Keratinocyte (primary cell): ENCODE measurements around the gene GNG10. TPM values are rescaled to one million over a fixed set of nuclear protein-coding genes. Genes with fewer than 3 reads are reported as not detected.

Experiments used
- DNase-seq: peaks from one replicate; pipeline ENCODE4 v3.0.0-alpha.2; 2011; ENCODE audit warnings: low read depth, missing footprints, low spot score
- FAIRE-seq: peaks from 2 replicates; lab custom pipeline; 2011; peaks lifted over from hg19 to GRCh38; lab: Jason Lieb, UNC
- H2AFZ ChIP-seq: 2 replicates; pipeline ENCODE4 v1.6.0; 2012; ENCODE audit warnings: low read length, control low read depth, inconsistent platforms; ENCODE audit not compliant: control insufficient read depth
- H3K27ac ChIP-seq: 2 replicates; pipeline ENCODE4 v1.5.1; 2011; ENCODE audit warnings: low read length; ENCODE audit not compliant: control insufficient read depth, insufficient read depth
- H3K27me3 ChIP-seq: 3 replicates; pipeline ENCODE4 v1.6.0; 2011; ENCODE audit warnings: low read length; ENCODE audit not compliant: control insufficient read depth, insufficient read depth; ENCODE audit errors: extremely low read depth
- H3K36me3 ChIP-seq, 2 experiments: 2 replicates in 1 of 2; 3 replicates in 1 of 2; pipeline ENCODE4 v1.5.1; 2011; ENCODE audit warnings: low read length in 2 of 2, mild to moderate bottlenecking in 1 of 2; ENCODE audit not compliant: control insufficient read depth in 2 of 2, insufficient read depth in 2 of 2; ENCODE audit errors: extremely low read depth in 1 of 2
- H3K4me1 ChIP-seq: 3 replicates; pipeline ENCODE4 v1.5.1; 2011; ENCODE audit warnings: low read length; ENCODE audit not compliant: control insufficient read depth, insufficient read depth; ENCODE audit errors: extremely low read depth
- H3K4me2 ChIP-seq: 3 replicates; pipeline ENCODE4 v1.6.0; 2011; ENCODE audit warnings: low read depth, low read length; ENCODE audit not compliant: control insufficient read depth, insufficient read depth; ENCODE audit errors: extremely low read depth
- H3K4me3 ChIP-seq, 3 experiments: fragments of 200-600 bp in 1 of 3; sonication (generic) in 1 of 3; 2 replicates in 2 of 3; 3 replicates in 1 of 3; pipeline ENCODE4 v1.5.1; 2011 to 2016; ENCODE audit warnings: low read length in 3 of 3, mild to moderate bottlenecking in 3 of 3, control low read depth in 2 of 3, inconsistent platforms in 1 of 3, low read depth in 1 of 3, mixed read lengths in 1 of 3, mixed run types in 1 of 3, moderate library complexity in 1 of 3; ENCODE audit not compliant: control insufficient read depth in 2 of 3, insufficient read depth in 2 of 3; ENCODE audit errors: extremely low read depth in 1 of 3
- H3K79me2 ChIP-seq: 2 replicates; pipeline ENCODE4 v1.6.0; 2012; ENCODE audit warnings: low read length; ENCODE audit not compliant: control insufficient read depth, insufficient read depth
- H3K9ac ChIP-seq: 3 replicates; pipeline ENCODE4 v1.6.0; 2011; ENCODE audit warnings: low read length; ENCODE audit not compliant: control insufficient read depth, insufficient read depth; ENCODE audit errors: extremely low read depth
- H3K9me1 ChIP-seq: 3 replicates; pipeline ENCODE4 v1.6.0; 2011; ENCODE audit warnings: low read length; ENCODE audit not compliant: control insufficient read depth, insufficient read depth; ENCODE audit errors: extremely low read depth
- H3K9me3 ChIP-seq: 2 replicates; pipeline ENCODE4 v1.5.1; 2012; ENCODE audit warnings: low read depth, low read length; ENCODE audit not compliant: control insufficient read depth
- H4K20me1 ChIP-seq: 3 replicates; pipeline ENCODE4 v1.6.0; 2011; ENCODE audit warnings: low read length; ENCODE audit not compliant: control insufficient read depth, insufficient read depth; ENCODE audit errors: extremely low read depth
- EZH2 ChIP-seq: IDR thresholded peaks from one replicate; pipeline ENCODE4 v1.6.1; 2012; ENCODE audit warnings: inconsistent platforms, mild to moderate bottlenecking, low read length, moderate library complexity
- dilution Hi-C: fragments of 300-500 bp; cut with MboI; formaldehyde crosslinking; loops from one replicate; pipeline ENCODE4 v1.7.0; 2020; ENCODE audit warnings: low sequenced_read_pairs; ENCODE audit not compliant: extremely low pct_ligation_motif_present
- polyA plus RNA-seq, 5 experiments: library from polyadenylated mRNA; depleted of rRNA in 3 of 5; stranded (reverse) in 3 of 5; stranded (forward) in 1 of 5; unstranded in 1 of 5; fragments of >200 nt; gene quantifications; 1 replicate in 1 of 5; 2 replicates in 3 of 5; 3 replicates in 1 of 5; pipeline versions ENCODE4 v1.2.1 to v1.2.3, GENCODE V29; 2011 to 2012; ENCODE audit warnings: missing spikeins in 2 of 5, low read depth in 1 of 5, low replicate concordance in 1 of 5
- TF ChIP-seq, protein P1 (sequence below), 3 experiments: IDR thresholded peaks in 1 of 3; conservative IDR thresholded peaks in 1 of 3; optimal IDR thresholded peaks in 1 of 3; 2 replicates in 2 of 3; 3 replicates in 1 of 3; pipeline versions ENCODE3 to v1.5.1; 2011; ENCODE audit warnings: low read length in 3 of 3, mild to moderate bottlenecking in 3 of 3, moderate library complexity in 2 of 3, control low read depth in 1 of 3, inconsistent platforms in 1 of 3; ENCODE audit not compliant: insufficient read depth in 2 of 3; ENCODE audit errors: extremely low read depth in 1 of 3

GNG10 gene
- polyA plus RNA-seq, 1 donor (not counting 4 experiments of a cell fraction or from before 2014, with no cell fraction given): 89.8 TPM

DNA sequence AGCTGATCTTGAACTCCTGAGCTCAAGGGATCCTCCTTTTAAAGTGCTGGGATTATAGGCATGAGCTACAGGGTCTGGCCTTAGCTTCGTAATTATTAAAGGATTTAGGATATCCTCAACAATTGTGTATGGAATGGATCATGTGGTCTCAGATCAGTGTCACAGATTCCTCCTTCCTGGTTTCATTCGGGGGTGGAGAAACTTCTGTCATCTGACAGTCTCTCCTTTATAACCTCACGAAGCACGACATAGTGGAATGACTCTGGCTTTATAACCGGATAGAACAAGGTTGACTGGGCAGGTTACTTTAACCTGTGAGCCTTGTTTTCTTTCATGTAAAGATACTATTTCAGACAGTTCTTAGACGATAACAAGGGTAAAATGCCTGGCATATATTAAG lies 4.4 kb upstream of the GNG10 start:
- no peaks in the 10 kb centered on the region for H4K20me1 ChIP-seq
- no peak overlapping the region for H3K4me2 ChIP-seq
- H3K9ac ChIP-seq: no peak overlapping the region
- H3K36me3 ChIP-seq: peaks cover 1 to 4% of the 10 kb centered on the region in 2 experiments
- FAIRE-seq (no peak), DNase-seq (no peak)
- peaks cover 3% of the 10 kb centered on the region for H3K79me2 ChIP-seq
- H3K9me1 ChIP-seq: no peaks in the 10 kb centered on the region
- H3K4me3 ChIP-seq: no peak overlapping the region
- H3K9me3 ChIP-seq: no peaks in the 10 kb centered on the region
- no peaks in the 10 kb centered on the region for H3K27me3 ChIP-seq
- no peak overlapping the region for H2AFZ ChIP-seq
- H3K27ac ChIP-seq: no peak overlapping the region
- peaks cover 5% of the 10 kb centered on the region for H3K4me1 ChIP-seq
- dilution Hi-C loops: no loop called here
- TF ChIP-seq, protein P1, sequence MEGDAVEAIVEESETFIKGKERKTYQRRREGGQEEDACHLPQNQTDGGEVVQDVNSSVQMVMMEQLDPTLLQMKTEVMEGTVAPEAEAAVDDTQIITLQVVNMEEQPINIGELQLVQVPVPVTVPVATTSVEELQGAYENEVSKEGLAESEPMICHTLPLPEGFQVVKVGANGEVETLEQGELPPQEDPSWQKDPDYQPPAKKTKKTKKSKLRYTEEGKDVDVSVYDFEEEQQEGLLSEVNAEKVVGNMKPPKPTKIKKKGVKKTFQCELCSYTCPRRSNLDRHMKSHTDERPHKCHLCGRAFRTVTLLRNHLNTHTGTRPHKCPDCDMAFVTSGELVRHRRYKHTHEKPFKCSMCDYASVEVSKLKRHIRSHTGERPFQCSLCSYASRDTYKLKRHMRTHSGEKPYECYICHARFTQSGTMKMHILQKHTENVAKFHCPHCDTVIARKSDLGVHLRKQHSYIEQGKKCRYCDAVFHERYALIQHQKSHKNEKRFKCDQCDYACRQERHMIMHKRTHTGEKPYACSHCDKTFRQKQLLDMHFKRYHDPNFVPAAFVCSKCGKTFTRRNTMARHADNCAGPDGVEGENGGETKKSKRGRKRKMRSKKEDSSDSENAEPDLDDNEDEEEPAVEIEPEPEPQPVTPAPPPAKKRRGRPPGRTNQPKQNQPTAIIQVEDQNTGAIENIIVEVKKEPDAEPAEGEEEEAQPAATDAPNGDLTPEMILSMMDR (optimal IDR thresholded peaks at IDR 0.05 in 1 of 3, IDR thresholded peaks at IDR 0.05 in 1 of 3, conservative IDR thresholded peaks at IDR 0.05 in 1 of 3; ENCODE audit: extremely low read depth in 1 of 3, insufficient read depth in 2 of 3, low read length in 3 of 3): no peak
- no peak for TF ChIP-seq EZH2

DNA sequence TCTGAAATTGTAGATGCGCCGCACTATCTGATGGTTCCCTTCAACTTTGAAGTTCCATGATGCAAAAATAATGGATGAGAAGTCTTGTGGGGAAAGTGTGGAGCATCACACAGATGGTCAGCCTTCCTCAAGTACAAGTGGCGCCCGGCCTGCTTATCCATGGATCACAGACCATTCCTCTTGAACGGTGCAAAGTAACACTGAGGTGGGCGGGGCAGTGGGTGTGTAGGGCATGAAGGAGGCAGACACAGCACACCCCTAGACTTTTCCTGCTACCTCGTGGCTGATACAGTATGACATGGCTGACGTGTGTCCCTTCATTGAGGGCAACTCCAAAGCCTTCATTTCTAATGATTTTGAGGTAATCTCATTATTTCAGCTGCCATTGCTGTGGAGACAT lies 2.5 kb upstream of the GNG10 start:
- no peaks in the 10 kb centered on the region for H3K27me3 ChIP-seq
- no peak overlapping the region for H3K4me3 ChIP-seq
- H3K36me3 ChIP-seq: peaks cover under 1 to 1% of the 10 kb centered on the region in 2 experiments
- H3K27ac ChIP-seq: no peak overlapping the region
- H3K4me2 ChIP-seq: no peak overlapping the region
- FAIRE-seq (no peak), DNase-seq (no peak)
- H3K4me1 ChIP-seq: peaks cover 19% of the 10 kb centered on the region
- peaks cover 20% of the 10 kb centered on the region for H3K79me2 ChIP-seq
- H3K9ac ChIP-seq: no peak overlapping the region
- dilution Hi-C loops: no loop called here
- H3K9me3 ChIP-seq: no peaks in the 10 kb centered on the region
- TF ChIP-seq, protein P1 (optimal IDR thresholded peaks at IDR 0.05 in 1 of 3, IDR thresholded peaks at IDR 0.05 in 1 of 3, conservative IDR thresholded peaks at IDR 0.05 in 1 of 3; ENCODE audit: extremely low read depth in 1 of 3, insufficient read depth in 2 of 3, low read length in 3 of 3): no peak
- no peak for TF ChIP-seq EZH2
- no peaks in the 10 kb centered on the region for H3K9me1 ChIP-seq
- H4K20me1 ChIP-seq: peaks cover 3% of the 10 kb centered on the region
- H2AFZ ChIP-seq: no peak overlapping the region
